OCI-LY7 (cell line): Measurements from ENCODE around the gene ABCC1.

Source experiments
- EZH2phosphoT487 ChIP-seq: fragments of 200-600 bp; sonication (generic); IDR thresholded peaks from 2 replicates; pipeline ENCODE4 v1.6.1; 2018; ENCODE audit warnings: low read depth, borderline replicate concordance, mild to moderate bottlenecking, mixed run types, antibody characterized with exemption, low read length, moderate library complexity, mixed read lengths
- TF ChIP-seq, protein P1 (sequence below): fragments of 200-600 bp; sonication (generic); conservative IDR thresholded peaks from 2 replicates; pipeline ENCODE4 v1.5.1; 2014; ENCODE audit warnings: mild to moderate bottlenecking, antibody characterized with exemption, low read length, moderate library complexity, mixed read lengths

DNA sequence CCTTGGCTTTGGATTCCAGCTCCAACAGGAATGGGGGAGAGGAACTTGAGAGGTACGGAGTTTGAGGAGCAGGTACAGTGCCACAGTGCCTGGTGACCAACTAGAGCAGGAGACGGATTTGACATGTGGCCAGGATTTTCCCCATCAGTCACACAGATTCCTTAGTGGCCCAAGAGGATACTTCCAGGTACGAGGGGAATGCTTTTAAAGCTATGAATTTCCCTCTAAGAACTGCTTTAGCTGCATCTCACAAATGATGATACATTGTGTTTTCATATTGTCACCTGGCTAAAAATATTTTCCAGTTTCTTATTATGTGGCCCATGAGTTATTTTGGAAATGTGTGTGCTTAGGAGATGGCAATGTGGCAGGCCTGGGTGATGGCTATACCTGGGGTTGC, 175.6 kb downstream of the ABCC1 start:
- TF ChIP-seq, protein P1, sequence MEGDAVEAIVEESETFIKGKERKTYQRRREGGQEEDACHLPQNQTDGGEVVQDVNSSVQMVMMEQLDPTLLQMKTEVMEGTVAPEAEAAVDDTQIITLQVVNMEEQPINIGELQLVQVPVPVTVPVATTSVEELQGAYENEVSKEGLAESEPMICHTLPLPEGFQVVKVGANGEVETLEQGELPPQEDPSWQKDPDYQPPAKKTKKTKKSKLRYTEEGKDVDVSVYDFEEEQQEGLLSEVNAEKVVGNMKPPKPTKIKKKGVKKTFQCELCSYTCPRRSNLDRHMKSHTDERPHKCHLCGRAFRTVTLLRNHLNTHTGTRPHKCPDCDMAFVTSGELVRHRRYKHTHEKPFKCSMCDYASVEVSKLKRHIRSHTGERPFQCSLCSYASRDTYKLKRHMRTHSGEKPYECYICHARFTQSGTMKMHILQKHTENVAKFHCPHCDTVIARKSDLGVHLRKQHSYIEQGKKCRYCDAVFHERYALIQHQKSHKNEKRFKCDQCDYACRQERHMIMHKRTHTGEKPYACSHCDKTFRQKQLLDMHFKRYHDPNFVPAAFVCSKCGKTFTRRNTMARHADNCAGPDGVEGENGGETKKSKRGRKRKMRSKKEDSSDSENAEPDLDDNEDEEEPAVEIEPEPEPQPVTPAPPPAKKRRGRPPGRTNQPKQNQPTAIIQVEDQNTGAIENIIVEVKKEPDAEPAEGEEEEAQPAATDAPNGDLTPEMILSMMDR, result no peak
- TF ChIP-seq EZH2phosphoT487, result no peak
